Activated naive CD8-positive, alpha-beta T cell treated with anti-CD3 and anti-CD28 coated beads, Interleukin-2, amount 50 U/mL, for 16 hours (primary cell): ENCODE measurements around the gene SH3D21.

ENCODE experiments used
- DNase-seq: peaks from one replicate; pipeline ENCODE4 v3.0.0-alpha.2; 2020; ENCODE audit warnings: low read depth, low spot score

The SH3D21 gene

GRCh38 chr1:36306210-36306901 lies at the start of gene SH3D21:
TSS of gene SH3D21 (plus strand) at chr1:36306368. CDS start at chr1:36306421, 53 bp downstream.
- DNase-seq, result no peak

- DNase-seq, result no peak
Measured at GRCh38 chr1:36256558-36257374, 49.4 kb upstream of the SH3D21 start.

- no peak for DNase-seq
Measured at GRCh38 chr1:36257375-36257767, 48.8 kb upstream of the SH3D21 start.

DNA sequence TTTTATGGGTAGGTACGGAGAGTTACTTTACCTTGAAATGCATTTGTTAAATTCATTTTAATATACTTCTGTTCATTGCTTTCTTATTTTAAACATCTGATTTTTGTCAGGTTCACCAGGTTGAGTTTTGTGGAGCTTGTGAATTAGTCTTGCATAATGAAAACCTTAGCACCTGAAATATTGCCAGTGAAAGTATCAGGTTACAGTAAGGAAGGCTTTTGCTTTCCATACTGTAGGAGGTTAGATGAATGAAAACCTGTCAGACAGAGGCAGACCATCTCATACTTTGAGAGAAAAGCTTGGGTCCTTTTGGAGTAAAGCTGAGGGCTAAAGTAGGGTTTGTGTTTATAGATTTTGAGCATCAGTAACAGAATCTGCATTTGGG lies 47.2 kb upstream of the SH3D21 start:
- no peak for DNase-seq

DNA sequence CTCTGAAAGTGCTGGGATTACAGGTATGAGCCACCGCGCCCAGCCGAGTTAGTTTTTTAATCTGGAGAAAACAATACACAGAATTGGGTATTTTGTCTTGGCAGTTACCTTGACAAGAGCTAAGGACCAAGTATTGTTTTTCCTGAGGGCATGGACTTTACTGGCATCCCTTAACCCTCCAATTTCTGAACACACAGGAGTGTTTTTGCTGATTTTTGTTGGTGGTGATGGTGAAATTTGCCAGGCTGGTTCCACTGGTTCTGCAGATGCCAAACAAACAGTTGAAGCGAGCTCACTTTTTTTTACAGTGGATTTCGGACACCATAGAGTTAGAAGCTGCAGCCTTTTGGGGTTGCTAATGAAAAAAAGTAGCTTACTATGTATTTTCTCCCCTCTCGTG lies 37.2 kb upstream of the SH3D21 start:
- no peak for DNase-seq

DNA sequence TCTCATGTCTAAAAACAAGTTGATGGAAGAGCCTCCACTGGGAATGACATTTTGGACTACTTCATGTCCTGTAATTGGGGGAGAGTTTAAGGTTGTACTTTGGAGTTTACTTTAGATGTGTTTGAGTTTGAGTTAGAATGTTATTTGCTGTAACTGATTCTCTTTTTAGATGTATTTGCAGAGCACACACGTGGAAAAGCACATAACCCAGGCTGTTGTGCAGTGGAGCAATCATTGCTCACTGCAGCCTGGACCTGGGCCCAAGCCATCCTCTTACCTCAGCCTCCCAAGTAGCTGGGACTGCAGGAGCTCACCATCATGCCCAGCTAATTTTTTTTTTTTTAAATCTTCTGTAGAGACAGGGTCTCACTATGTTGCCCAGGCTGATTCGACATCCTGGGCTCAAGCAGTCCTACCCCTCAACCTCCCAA lies 36.7 kb upstream of the SH3D21 start:
- no peak for DNase-seq

GRCh38 chr1:36273024-36273423 lies 33.1 kb upstream of the SH3D21 start:
- DNase-seq, result no peak

GRCh38 chr1:36274201-36274600 lies 32.0 kb upstream of the SH3D21 start:
- no peak for DNase-seq

- no peak for DNase-seq
Measured at GRCh38 chr1:36276688-36277087, 29.5 kb upstream of the SH3D21 start.

GRCh38 chr1:36279110-36279788 lies 26.9 kb upstream of the SH3D21 start:
- no peak for DNase-seq

GRCh38 chr1:36279789-36280296 lies 26.3 kb upstream of the SH3D21 start:
- DNase-seq, result no peak

DNA sequence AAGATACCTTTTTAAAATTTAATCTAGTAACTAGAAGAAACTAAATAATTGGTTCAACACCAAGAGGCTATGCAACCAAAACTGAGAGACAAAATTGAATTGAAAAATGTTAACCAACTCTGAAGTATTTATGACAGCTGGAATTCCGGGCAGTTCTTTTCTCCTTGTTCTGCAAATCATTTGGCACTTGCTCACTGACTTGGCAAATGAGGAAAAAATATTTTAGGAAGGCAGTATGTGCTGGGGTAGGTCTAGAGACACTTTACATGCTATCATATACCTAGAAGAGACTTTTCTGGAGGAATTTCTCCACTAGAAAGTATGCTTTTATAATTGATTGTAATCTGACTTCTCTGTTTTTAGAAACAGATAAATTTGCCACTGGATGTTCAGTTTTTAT lies 22.1 kb upstream of the SH3D21 start:
- DNase-seq, result no peak

GRCh38 chr1:36284517-36284916 lies 21.7 kb upstream of the SH3D21 start:
- DNase-seq, result no peak

DNA sequence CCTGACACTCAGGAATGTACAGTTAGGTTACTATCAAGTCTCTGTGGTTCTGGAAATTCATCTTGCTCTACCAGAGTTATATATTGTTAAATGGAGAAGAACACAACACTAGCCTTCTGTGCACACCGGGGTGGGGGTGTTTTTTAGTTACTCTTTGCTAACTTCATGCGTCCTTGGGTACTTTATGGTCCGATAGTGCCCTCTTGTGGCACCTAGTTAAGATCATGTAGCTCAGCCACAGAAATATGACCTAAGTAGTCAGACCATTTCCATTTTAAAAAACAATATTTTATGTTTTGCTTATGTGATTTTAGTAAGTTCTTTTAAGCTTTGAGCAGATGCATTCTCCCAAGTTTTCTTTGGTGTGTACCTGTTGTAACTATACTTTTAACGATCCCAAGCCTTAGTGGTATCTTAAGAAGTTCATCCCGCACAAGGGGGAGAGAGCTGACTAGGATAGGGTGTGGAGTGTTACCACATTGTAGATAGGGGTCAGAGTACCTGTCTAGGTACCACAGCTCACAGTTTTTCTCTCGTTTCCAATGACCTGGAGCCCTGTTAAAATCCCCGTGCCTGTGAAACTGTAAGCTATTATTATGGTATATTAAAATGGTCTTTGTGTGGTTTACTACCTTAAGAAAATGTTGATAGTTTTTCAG lies 20.6 kb upstream of the SH3D21 start:
- peak; percentile 26 for DNase-seq

GRCh38 chr1:36286802-36287201 lies 19.4 kb upstream of the SH3D21 start:
- no peak for DNase-seq

DNA sequence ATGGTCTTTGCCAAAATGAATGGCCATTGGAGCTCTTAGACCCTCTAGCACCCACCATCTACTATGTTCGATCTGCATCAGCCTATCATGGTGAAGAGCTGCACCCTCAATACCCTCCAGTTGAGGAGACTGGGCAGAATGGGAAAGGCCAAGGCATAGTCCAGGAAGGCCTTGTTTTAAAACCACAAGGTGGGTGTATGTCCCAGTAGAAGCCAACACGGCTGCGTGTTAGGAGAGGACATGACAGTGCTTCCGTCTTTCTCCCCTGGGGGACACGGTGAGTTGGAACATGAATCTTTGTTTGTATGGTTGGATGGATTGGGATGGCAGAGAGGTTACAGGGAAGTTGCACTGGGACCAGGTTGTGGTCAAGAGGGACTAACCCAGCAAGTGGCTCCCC lies 18.6 kb upstream of the SH3D21 start:
- DNase-seq, result no peak

DNA sequence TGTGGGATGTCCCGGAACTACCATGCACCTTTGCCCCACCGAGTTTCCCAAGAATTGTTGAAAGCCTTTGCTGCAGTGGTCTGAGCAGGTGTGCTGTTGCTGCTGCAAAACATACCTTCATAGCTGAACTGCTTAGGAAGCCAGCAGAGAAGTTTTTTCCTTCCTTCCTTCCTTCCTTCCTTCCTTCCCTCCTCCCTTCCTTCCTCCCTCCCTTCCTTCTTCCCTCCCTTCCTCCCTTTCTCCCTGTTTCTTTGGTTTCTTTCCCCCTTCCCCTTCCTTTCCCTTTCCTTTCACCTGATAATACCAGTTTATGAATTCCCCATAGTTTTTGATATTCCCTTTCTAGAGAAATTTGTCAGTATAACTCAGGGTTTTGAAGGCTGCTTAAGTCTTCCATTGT lies 10.8 kb upstream of the SH3D21 start:
- DNase-seq, result no peak

DNA sequence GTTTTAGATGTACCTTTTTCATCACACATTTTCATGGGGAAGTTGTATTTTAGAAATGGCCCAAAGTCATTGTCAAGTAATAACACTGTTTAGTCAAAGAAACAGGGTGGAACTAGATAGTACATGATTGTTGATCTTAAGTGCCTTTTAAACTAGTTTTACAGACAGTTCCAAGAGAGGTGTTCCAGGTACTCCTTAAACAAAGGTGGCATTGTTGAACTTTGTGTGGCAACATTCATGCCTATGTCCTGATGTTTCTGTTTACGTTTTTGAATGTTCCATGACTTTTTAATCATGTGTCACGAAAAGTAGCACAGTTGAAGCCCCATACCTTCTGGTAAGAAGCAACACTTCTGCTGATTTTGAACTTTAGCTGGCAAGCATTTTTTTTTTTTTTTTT lies 9.1 kb upstream of the SH3D21 start:
- no peak for DNase-seq

DNA sequence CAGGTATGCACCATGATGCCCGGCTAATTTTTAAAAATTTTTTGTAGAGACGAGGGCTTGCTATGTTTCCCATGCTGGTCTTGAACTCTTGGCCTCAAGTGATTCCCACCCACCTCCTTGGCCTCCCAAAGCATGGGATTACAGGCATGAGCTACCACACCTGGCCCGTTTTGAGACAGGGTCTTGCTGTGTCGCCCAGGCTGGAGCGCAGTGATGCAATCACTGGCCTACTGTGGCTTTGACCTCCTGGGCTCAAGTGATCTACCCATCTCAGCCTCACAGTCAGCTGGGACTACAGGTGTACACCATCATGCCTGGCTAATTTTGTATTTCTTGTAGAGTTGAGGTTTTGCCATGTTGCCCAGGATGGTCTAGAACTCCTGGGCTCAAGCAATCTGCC lies 7.5 kb upstream of the SH3D21 start:
- DNase-seq, result no peak

GRCh38 chr1:36300526-36300925 lies 5.6 kb upstream of the SH3D21 start:
- DNase-seq, result no peak

DNA sequence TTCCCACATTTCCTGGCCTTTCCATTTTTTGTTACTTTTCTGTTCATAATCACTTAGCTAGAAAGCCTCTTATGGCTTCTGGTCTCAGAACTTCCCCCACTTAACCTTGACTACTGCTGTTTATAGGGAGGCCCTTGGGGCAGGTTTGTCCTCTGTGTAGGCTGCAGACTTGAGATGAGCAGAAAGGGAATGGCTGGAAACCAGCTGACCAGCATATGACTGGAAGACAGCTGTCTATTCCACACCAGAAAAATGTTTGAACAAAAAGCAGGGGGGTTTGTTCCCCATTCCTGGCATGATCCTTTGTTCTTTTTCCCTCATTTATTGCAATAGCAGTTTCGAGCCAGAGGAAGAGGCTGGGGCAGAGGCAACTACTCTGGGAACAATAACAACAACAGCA lies 4.9 kb upstream of the SH3D21 start:
- no peak for DNase-seq

- DNase-seq, result no peak
Measured at GRCh38 chr1:36303244-36303643, 2.9 kb upstream of the SH3D21 start.
